HG03378 (cell line): ENCODE results near the gene NPDC1.

Source experiments
- ATAC-seq: cut with Tn5 transposase; IDR thresholded peaks from one replicate; pipeline ENCODE4 v1.9.1; 2021; ENCODE audit warnings: mild to moderate bottlenecking, moderate library complexity; ENCODE audit not compliant: unreplicated experiment

Gene NPDC1

GRCh38 chr9:137057545-137057944 lies 11.6 kb upstream of the NPDC1 start:
- ATAC-seq, result no peak

- ATAC-seq, result no peak
Observed at GRCh38 chr9:137056739-137057415, 10.9 kb upstream of the NPDC1 start.

GRCh38 chr9:137055385-137056364 lies 9.7 kb upstream of the NPDC1 start:
- ATAC-seq, result no peak

- no peak for ATAC-seq
Observed at GRCh38 chr9:137054932-137055384, 9.0 kb upstream of the NPDC1 start.

GRCh38 chr9:137053944-137054931 lies 8.3 kb upstream of the NPDC1 start, which contains the start of gene ENTPD2:
TSS of gene ENTPD2 (minus strand) at chr9:137054061. CDS start at chr9:137053997, 64 bp downstream.
- ATAC-seq, result no peak

GRCh38 chr9:137052998-137053943 lies 7.3 kb upstream of the NPDC1 start:
- ATAC-seq, result no peak

- no peak for ATAC-seq
Observed at GRCh38 chr9:137052293-137052692, 6.3 kb upstream of the NPDC1 start.

GRCh38 chr9:137051145-137051724 lies 5.3 kb upstream of the NPDC1 start:
- no peak for ATAC-seq

- ATAC-seq, result no peak
Observed at GRCh38 chr9:137050570-137050969, 4.6 kb upstream of the NPDC1 start.

GRCh38 chr9:137049544-137050449 lies 3.8 kb upstream of the NPDC1 start:
- ATAC-seq, result no peak

GRCh38 chr9:137048655-137049543 lies 2.9 kb upstream of the NPDC1 start:
- ATAC-seq, result no peak

GRCh38 chr9:137045294-137046087 lies 486 bp downstream of the NPDC1 start:
- no peak for ATAC-seq

- ATAC-seq, result no peak
Observed at GRCh38 chr9:137044502-137045177, 1.3 kb downstream of the NPDC1 start.

GRCh38 chr9:137044037-137044436 lies 1.9 kb downstream of the NPDC1 start:
- no peak for ATAC-seq
